HS-27A (cell line): Measurements from ENCODE around the gene GALNT9.
"Not testable (repeated sequence)": the region's sequence is repeated elsewhere in the genome, so short reads cannot be mapped to it uniquely, and the experiment has no call there.

Experiments
- DNase-seq: peaks from one replicate; pipeline ENCODE4 v3.0.0-alpha.2; 2012; ENCODE audit warnings: low read depth, missing footprints

GALNT9 gene

GRCh38 chr12:132358241-132359225 is 29.1 kb upstream of the GALNT9 start:
- DNase-seq = not testable (repeated sequence)

GRCh38 chr12:132357623-132358186 is 28.3 kb upstream of the GALNT9 start:
- no peak for DNase-seq

GRCh38 chr12:132356691-132357622 is 27.6 kb upstream of the GALNT9 start:
- no peak for DNase-seq

GRCh38 chr12:132355742-132356681 is 26.6 kb upstream of the GALNT9 start:
- no peak for DNase-seq

- no peak for DNase-seq
Measured at GRCh38 chr12:132354982-132355680, 25.7 kb upstream of the GALNT9 start.

- DNase-seq = no peak
Measured at GRCh38 chr12:132354211-132354981, 25.0 kb upstream of the GALNT9 start.

- DNase-seq = no peak
Measured at GRCh38 chr12:132353811-132354210, 24.4 kb upstream of the GALNT9 start.

- no peak for DNase-seq
Measured at GRCh38 chr12:132352896-132353800, 23.8 kb upstream of the GALNT9 start.

GRCh38 chr12:132351751-132352495 is 22.5 kb upstream of the GALNT9 start:
- no peak for DNase-seq

GRCh38 chr12:132349501-132350131 is 20.2 kb upstream of the GALNT9 start:
- DNase-seq = no peak

GRCh38 chr12:132348176-132348575 is 18.8 kb upstream of the GALNT9 start:
- no peak for DNase-seq

- no peak for DNase-seq
Measured at GRCh38 chr12:132347176-132347855, 17.9 kb upstream of the GALNT9 start.

GRCh38 chr12:132346471-132347175 is 17.2 kb upstream of the GALNT9 start:
- DNase-seq = no peak

- no peak for DNase-seq
Measured at GRCh38 chr12:132345561-132346200, 16.3 kb upstream of the GALNT9 start.

GRCh38 chr12:132345126-132345525 is 15.7 kb upstream of the GALNT9 start:
- DNase-seq = no peak

GRCh38 chr12:132344601-132345000 is 15.2 kb upstream of the GALNT9 start:
- no peak for DNase-seq
